GM18508 (cell line): ENCODE results near the gene ZNHIT2.
"Not testable (repeated sequence)": the region's sequence is repeated elsewhere in the genome, so short reads cannot be mapped to it uniquely, and the experiment has no call there.

Experiments
- ATAC-seq: cut with Tn5 transposase; IDR thresholded peaks from one replicate; pipeline ENCODE4 v1.9.1; 2021; ENCODE audit warnings: moderate number of reproducible peaks; ENCODE audit not compliant: insufficient read depth, unreplicated experiment

The ZNHIT2 gene

GRCh38 chr11:65121447-65121864 is 4.0 kb upstream of the ZNHIT2 start:
- no peak for ATAC-seq

DNA sequence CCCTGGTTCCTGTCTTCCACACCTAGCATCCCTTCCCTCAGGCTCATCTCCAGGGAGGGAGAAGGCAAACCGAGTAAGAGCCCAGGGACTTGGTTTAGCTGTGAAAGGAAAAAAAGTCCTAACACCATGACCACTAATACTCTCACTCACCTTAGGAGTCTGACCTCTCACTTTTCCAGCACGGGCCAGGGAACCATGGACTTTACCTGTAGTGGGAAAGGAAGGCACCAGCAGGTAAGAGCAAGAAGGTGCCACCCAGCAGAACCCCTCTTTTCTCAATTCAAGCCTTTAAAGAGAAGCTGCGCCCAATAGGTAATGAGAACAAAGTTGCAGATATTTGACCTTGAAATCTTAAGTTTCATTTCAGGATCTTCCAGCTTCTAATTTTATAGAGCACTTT is 3.3 kb upstream of the ZNHIT2 start:
- no peak for ATAC-seq

DNA sequence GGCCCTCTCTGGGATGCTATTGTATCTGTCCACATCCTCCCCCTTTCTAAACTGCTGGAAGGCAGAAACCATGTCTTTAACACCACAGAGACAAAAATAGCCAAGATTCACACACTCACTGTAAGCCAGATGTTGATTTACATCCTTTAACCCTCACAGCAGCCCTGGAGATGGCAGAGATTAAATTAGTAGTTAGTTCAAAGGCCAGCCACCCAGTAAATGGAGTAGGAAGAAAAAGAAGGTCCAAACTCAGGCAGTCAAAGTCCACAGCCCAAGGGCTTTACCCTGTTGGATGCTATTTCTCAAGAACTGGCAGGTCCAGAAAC is 2.1 kb upstream of the ZNHIT2 start:
- no peak for ATAC-seq

- not testable (repeated sequence) for ATAC-seq
Measured at GRCh38 chr11:65118891-65119669, 1.6 kb upstream of the ZNHIT2 start.

- ATAC-seq, result no peak
Measured at GRCh38 chr11:65118097-65118837, 766 bp upstream of the ZNHIT2 start.

GRCh38 chr11:65116370-65117205 is 913 bp downstream of the ZNHIT2 start:
- no peak for ATAC-seq

DNA sequence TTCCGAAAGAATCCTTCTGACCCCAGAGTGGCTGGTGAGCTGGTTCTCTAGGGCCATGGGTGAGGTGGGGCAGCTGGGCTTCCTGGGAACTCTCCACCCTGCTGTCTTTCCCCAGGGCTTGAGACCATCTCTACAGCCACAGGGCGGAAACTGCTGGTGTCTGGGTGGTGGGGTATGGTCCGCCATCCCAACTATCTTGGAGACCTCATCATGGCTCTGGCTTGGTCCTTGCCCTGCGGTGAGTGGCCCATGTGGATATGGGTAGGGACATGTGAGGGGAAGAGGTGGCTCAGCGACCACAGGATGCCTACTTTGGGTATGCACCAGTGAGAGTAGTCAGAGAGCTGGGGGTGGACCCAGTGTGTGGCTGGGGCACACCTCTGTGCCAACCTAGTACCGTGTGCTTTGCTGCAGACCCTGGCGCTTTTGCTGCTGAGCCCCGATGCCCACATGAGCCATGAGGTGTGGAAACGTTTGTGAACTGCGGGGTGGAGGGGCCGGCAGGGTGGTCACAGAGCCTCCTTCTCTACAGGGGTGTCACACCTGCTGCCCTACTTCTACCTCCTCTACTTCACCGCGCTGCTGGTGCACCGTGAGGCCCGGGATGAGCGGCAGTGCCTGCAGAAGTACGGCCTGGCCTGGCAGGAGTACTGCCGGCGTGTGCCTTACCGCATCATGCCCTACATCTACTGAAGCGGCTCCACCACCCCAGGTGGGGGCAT is 2.0 kb downstream of the ZNHIT2 start:
- ATAC-seq, result no peak

- no peak for ATAC-seq
Measured at GRCh38 chr11:65114538-65115171, 2.8 kb downstream of the ZNHIT2 start.

DNA sequence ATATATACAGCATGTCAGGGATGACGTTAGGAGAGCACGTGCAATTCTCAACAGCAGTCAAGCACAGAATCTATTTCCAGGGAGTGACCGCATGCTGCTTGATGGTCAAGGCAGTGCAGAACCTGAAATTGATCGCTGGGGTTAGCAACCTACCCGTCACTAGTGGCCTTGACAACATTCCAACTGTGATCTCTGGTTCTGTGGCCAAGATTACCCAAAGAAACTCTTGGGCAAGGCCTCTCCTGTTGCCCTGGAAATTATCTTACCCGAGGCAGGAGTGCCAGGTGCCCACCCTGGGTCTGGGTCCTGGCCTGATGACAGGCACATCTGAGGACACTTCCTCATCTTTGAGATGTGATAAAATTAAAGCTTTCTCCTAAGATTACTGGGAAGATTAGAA is 3.7 kb downstream of the ZNHIT2 start:
- no peak for ATAC-seq

DNA sequence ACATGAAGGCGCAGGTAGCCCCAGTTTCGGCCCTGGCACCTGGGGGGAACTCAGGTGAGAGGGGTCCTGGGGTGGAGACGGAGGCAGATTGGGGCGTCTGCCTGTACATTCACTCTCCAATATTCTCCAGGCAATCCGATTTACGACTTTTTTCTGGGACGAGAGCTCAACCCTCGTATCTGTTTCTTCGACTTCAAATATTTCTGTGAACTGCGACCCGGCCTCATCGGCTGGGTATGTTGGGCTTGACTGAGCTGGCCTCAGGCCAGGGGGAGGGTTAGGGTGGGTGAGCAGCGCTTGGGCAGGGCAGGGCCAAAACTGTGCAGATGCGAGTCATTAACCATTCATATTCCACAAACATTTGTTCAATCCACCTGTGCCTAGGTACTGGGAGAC is 4.1 kb downstream of the ZNHIT2 start:
- ATAC-seq, result no peak

DNA sequence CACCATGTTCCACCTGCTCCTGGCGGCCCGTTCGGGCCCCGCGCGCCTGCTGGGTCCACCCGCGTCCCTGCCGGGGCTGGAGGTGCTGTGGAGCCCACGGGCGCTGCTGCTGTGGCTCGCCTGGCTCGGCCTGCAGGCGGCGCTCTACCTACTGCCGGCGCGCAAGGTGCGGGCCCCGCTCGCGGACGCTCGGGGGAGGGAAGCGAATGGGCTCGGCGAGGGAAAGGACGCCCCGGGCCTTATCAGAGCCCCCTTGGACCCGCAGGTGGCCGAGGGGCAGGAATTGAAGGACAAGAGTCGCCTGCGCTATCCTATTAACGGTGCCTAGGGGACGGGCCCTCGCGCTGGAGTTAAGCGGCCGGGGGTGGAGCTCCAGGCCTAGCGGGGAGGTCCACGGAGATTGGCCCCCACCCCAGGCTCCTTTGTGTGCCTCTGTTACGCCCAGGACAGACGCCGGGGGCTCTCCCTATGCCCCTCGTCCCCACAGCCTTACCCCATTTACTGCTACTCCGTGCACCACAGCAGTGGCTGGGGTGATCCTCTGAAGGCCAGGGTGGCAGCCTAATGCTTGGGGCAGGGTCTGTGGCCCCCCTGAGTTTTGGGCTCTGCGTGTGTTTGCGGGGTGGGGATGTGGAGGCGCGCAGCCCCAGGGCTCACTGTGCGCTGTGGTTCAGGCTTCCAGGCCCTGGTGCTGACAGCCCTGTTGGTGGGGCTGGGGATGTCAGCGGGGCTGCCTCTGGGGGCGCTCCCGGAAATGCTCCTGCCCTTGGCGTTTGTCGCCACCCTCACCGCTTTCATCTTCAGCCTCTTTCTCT is 4.7 kb downstream of the ZNHIT2 start:
- no peak for ATAC-seq

DNA sequence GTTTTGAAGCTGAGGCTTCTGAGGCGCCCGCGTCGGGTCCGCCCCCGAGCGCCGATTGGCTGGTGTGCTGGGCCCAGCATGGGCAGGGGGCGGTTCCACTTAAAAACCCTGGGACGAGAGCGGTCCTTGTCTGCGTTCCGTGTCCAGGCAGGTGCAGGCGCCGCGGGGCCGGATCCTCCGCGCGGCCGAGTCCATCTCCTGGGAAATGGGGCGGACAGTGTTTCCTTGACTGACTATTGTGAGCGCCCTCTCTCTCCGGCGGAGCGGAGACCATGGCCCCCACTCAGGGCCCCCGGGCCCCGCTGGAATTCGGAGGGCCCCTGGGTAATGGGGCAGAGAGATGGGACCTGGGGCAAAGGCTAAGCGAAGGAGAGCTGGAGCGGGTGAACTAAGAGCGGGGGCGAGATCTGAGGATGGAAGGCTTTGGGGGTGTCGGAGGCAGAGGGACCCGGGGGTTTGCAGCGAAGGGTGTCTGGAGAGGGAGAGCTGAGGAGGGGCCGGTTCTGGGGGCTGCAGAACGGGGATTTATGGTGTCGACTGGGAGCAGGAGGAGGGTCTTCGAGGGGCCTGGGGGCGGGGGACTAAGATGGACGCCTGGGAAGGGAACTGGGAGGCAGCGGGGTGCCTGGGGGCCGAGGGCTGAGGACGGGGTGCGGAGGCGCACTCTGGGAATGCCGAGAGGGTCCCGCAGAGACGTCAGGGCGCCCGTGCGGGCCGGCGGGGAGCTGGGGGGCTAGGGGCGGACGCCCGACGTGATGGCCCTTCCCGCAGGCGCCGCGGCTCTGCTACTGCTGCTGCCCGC is 5.6 kb downstream of the ZNHIT2 start, which contains the start of gene TM7SF2:
TSS of gene TM7SF2 (plus strand) at position 129 of the 802 bp plus-strand sequence. CDS start at position 273, 144 bp downstream.
- no peak for ATAC-seq

DNA sequence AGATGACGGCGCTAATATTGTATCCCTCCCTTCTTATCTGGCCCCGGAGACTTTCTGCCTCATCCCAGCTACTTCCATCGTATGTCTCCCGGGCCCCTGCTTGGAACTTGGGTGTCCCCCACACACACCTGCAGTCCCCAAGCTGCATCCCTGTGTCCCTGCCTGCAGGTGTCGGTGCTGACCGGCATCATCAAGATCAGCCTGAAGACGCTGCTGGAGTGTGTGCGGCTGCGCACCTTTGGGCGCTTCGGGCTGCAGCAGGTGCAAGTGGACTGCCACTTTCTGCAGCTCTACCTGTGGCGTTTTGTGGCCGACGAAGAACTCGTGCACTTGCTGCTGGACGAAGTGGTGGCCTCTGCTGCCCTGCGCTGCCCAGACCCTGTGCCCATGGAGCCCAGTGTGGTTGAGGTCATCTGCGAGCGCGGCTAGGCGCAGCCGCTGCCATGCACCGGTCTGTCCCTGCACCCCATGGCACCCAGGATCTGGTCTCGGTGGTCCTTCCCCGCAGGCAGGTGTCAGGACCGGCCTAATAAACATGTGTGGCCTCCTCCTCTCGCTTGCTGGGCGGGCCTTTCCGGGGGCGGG is 6.2 kb downstream of the ZNHIT2 start:
- no peak for ATAC-seq

- no peak for ATAC-seq
Measured at GRCh38 chr11:65110354-65110861, 7.1 kb downstream of the ZNHIT2 start.

DNA sequence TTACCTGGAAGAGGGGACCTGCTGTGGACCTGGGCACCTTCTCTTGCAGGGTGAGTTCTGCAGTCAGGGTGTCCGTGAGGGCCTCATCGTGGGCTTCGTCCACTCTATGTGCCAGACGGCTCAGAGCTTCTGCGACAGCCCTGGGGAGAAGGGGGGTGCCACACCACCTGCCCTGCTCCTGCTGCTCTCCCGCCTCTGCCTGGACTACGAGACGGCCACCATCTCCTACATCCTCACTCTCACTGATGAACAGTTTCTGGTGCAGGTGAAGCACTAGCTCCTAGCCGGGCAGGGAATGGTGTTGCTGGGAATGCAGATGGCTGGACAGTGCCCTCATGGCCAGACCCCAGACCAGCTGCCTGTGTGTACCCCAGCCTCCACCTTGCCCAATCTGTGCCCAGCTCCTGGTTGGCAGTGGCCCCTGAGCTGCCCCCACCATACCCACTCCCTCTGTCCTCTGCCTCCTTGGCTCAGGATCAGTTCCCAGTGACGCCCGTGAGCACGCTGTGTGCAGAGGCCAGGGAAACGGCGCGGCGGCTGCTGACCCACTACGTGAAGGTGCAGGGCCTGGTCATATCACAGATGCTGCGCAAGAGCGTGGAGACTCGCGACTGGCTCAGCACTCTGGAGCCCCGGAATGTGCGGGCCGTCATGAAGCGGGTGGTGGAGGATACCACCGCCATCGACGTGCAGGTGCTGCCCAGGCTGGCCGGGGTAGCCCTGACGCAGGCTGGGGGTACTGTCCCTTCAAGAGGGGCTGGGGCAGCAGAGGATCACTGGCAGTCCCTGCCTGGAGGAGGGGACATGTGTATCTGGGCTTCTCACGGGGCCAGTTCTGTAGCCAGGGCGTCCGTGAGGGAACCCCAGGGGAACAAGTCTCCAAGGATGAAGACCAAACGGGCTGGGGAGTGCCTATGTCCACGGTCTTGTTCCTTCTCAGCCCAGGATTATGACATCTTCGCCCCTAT is 8.0 kb downstream of the ZNHIT2 start:
- no peak for ATAC-seq

GRCh38 chr11:65108469-65109123 is 8.9 kb downstream of the ZNHIT2 start:
- no peak for ATAC-seq
